Measurements from ENCODE around the gene TIAM2.

GRCh38 chr6:155303361-155303870, 308.3 kb downstream of the TIAM2 start:
- no peak for TF ChIP-seq CTCF (IDR thresholded peaks at IDR 0.05)
- no peak for TF ChIP-seq POLR2A (IDR thresholded peaks at IDR 0.05)

All from adrenal gland (tissue), 5 donors.